ENCODE measurements around the gene MYO3A.

The MYO3A gene, protein sequence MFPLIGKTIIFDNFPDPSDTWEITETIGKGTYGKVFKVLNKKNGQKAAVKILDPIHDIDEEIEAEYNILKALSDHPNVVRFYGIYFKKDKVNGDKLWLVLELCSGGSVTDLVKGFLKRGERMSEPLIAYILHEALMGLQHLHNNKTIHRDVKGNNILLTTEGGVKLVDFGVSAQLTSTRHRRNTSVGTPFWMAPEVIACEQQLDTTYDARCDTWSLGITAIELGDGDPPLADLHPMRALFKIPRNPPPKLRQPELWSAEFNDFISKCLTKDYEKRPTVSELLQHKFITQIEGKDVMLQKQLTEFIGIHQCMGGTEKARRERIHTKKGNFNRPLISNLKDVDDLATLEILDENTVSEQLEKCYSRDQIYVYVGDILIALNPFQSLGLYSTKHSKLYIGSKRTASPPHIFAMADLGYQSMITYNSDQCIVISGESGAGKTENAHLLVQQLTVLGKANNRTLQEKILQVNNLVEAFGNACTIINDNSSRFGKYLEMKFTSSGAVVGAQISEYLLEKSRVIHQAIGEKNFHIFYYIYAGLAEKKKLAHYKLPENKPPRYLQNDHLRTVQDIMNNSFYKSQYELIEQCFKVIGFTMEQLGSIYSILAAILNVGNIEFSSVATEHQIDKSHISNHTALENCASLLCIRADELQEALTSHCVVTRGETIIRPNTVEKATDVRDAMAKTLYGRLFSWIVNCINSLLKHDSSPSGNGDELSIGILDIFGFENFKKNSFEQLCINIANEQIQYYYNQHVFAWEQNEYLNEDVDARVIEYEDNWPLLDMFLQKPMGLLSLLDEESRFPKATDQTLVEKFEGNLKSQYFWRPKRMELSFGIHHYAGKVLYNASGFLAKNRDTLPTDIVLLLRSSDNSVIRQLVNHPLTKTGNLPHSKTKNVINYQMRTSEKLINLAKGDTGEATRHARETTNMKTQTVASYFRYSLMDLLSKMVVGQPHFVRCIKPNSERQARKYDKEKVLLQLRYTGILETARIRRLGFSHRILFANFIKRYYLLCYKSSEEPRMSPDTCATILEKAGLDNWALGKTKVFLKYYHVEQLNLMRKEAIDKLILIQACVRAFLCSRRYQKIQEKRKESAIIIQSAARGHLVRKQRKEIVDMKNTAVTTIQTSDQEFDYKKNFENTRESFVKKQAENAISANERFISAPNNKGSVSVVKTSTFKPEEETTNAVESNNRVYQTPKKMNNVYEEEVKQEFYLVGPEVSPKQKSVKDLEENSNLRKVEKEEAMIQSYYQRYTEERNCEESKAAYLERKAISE (N-terminal part only)

DNA sequence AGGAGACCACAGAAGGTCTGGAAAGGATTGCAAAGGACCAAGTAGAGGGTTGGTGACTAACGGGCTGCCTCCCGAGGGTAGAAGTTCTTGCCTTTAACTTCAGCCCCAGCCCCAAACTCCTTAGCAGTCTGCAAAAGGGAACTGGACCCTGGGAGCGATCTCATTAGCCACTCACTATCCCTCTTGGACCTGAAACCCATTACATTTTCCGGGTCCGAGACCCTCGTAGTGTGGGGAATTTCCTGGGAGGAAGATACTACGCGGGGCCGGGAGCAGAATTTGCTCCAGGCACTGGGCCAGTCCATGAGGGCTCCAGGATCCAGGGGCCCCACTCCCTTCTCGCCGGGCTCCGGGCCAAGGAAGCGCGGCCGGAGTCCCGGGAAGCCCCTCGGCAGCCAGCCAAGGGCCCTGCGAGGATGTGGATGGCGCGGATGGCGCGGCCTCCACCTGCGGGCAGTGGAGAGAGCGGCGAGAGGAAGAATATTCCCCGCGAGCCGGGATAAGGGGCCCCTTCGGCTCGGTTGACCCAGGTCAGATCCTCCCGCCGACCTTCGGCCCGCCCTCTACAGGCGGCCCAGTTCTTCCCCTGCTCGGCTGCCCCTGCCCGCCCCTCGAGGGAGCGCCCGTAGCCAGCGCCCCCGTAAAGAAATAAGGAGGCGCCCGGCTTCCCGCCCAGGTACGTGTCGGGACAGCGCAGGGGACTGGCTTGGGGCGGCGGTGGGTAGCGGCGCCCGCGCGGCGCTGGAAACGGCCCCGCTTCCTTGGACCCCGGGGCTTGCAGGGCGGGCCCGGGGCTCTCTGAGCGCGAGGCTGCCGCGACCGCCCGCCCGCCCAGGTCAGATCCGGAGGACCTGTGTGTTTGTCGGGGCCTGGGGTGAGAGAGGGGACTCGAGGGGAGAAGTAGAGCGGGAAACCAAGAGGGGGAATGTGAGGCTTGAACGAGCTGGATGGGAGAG, at the start of gene MYO3A:
TSS of gene MYO3A (plus strand) at position 577 of the 956 bp plus-strand sequence. CDS start 17,882 bp downstream, outside the sequence.
- no peak for DNase-seq

DNA sequence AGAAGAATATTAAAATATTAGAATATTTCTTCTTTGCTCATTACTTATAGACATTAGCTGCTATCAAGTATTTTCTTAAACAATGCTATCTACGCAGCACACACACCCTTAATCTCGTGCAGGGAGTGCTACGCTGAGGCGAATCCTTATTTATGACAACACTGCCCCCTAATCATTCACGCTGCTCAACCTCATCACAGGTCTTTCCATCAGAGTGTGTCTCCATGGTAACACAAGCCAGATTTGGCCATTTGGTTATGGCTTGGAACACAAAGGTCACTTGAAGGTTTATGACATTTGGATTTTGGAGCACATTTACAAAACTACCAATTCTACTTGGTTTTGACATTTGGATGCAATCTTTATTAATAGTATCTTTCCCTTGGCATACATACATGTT, 45.4 kb upstream of the MYO3A start:
- no peak for DNase-seq

DNA sequence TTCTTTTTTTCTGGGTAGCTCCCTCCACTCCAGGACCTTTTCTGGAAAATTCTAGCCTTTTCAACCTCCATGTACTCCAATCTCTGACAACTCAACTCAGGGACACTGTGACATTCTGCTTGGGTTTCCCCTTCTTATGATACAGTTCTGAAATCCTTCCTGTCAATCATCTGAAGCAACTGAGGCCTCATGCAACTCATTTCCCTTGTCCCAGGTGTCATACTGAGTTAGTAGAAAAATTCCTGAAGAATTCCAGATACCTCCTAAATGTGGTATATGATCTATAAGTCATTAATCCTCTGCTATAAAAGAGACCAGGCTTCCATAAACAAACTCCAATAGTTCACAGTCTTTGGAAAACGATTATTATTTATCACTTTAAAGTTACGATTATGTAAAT, 43.0 kb upstream of the MYO3A start:
- DNase-seq: no peak

- DNase-seq: no peak
Observed at GRCh38 chr10:25895856-25896255, 38.2 kb upstream of the MYO3A start.

GRCh38 chr10:25896421-25896820, 37.6 kb upstream of the MYO3A start:
- no peak for DNase-seq

DNA sequence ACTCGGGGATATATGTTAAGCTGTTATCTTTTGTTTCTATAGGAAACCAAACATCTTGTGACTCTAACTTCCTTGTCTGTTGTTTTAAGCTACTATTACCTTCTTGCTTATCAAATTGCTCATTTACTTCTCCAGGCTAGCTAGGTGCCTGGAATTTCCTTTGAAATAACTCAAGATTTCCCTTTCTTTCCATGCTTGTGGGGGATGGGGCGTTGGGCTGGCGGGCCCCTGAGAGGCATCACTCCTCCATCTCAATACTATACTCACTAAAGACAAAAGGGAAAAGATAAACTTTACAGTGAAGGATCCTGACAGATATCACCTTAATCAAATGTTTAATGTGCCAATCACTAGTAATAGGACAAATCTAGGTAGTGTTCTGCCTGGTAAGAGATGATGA, 34.7 kb upstream of the MYO3A start:
- no peak for DNase-seq

- no peak for DNase-seq
Observed at GRCh38 chr10:25901199-25901598, 32.8 kb upstream of the MYO3A start.

DNA sequence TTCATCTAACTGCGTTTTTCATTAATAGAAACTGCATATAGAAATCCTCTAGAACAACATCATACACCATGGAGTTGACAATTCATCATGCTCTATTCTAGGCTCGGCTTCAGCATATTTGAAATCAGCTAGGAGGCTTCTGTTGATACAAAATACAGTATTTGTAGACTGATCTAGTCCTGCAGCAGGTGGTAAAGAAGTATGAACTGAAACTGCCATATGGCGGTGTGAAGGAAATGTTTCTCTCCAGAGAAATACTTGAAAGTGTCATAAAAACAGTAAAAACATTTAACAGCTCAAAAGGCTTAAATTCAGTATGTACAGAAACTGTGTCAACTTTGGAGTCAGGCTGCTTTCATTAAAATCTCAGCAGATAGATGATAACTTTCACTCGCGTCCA, 32.0 kb upstream of the MYO3A start:
- no peak for DNase-seq

- DNase-seq: no peak
Observed at GRCh38 chr10:25907261-25907660, 26.8 kb upstream of the MYO3A start.

DNA sequence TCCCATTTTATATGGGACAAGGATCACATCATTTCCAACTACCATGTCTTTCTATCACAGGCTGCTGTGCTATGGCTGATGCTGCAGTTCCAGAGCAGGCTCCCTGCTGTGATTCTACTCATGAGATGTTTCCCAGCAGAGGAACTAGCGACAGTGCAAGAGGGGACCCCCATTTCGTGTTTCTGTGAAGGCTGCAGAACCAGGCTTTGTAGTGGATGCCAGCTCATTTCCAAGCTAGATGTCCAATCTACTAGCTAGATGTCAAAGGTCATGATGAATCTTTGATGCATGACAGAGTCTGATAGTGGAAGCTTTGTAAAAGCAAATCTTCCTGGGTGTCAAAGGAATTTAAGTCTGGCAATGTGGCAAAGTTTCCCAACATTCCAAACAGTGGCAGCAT, 21.2 kb upstream of the MYO3A start:
- no peak for DNase-seq

DNA sequence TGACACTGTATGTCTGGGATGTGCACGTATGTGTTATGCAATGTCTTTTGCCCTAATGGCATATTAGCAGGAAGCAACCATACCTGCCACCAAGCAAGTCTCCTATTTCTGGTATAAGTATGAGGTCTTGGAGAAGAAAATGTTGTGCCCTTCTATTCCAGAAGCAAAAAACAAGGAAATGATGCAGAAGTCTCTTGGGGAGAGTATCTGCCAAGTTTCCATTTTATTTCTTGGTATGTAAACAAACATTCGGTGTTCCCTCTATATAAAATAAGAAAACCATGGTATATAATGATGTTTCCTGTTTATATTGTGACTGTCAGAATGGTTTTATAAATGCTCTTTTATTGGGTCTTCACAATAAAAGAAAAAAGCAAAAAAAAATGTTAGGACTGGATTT, 19.3 kb upstream of the MYO3A start:
- DNase-seq: no peak

- DNase-seq: no peak
Observed at GRCh38 chr10:25934621-25935139, 651 bp downstream of the MYO3A start.

DNA sequence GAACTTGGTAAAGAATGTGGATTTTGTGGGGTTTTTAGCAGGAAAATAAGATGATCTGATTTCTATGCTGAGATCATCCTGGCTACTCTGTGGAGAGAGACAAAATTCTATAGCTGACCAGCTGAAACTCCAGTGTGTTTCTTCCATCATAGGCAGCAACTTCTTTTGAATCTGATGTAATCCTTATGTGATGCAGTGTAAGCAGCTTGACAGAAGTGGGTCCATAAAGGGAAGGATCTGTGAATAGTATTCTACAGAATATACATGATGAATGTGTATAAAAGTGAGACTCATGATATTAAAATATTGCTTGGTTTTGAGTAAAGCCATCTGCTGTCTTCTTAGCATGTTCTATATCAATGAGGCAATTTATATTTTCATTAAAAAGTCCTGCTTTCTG, 4.4 kb downstream of the MYO3A start:
- no peak for DNase-seq

GRCh38 chr10:25944771-25945170, 10.7 kb downstream of the MYO3A start:
- no peak for DNase-seq

DNA sequence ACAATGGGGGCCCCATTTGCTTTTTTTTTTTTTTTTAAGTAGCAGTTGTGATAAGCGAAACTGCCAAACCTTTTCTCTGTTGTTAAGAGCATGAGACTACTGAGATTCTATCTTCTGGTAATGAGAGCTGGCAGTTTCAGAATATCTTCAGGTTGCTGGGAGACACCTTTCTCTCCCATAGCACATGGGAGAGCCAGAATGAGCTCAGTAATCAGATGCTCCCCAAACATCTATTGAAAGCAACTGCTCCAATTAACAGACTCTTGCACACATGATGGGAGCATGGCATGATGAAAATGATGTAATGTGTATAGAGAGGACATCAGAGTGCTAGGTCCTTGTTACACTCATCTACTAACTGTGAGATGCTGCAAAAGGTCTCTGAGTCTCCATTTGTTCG, 18.8 kb downstream of the MYO3A start:
- no peak for DNase-seq

DNA sequence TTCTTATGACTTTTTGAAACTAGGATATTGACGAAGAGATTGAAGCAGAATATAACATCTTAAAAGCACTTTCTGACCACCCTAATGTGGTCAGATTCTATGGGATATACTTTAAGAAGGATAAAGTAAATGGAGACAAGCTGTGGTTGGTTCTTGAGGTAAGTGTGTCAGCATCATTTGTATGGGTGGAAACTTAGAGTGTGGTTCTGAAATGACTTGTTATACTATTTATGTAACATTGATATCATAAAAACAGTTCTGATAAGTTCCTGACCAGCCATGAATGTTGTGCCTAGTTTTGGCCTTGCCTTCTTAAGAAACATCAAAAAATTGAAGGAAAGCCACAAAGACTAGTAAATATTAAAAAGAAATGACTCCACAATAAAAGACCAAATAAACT, 20.8 kb downstream of the MYO3A start:
- no peak for DNase-seq

- no peak for DNase-seq
Observed at GRCh38 chr10:25959540-25960232, 25.7 kb downstream of the MYO3A start.

GRCh38 chr10:25965584-25965983, 31.6 kb downstream of the MYO3A start:
- no peak for DNase-seq

DNA sequence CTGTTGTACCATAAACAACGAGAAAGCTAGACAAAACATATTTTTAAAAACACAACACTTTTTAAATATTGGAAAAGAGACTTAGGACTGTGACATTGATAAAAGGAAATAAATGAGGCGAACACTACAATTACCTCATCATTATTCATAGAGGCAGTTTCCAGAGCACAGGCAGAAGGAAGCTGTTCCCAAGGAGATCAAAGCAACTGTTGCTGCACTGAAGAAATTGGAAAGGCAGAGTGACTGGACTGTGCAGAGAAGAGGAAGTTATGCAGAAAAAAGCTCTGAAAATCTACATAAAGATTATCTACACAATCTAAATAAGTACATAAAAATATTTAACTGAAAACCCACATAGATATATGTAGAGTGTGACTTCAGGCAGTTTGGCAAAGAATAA, 32.8 kb downstream of the MYO3A start:
- DNase-seq: no peak

GRCh38 chr10:25972631-25973030, 38.6 kb downstream of the MYO3A start:
- DNase-seq: no peak

DNA sequence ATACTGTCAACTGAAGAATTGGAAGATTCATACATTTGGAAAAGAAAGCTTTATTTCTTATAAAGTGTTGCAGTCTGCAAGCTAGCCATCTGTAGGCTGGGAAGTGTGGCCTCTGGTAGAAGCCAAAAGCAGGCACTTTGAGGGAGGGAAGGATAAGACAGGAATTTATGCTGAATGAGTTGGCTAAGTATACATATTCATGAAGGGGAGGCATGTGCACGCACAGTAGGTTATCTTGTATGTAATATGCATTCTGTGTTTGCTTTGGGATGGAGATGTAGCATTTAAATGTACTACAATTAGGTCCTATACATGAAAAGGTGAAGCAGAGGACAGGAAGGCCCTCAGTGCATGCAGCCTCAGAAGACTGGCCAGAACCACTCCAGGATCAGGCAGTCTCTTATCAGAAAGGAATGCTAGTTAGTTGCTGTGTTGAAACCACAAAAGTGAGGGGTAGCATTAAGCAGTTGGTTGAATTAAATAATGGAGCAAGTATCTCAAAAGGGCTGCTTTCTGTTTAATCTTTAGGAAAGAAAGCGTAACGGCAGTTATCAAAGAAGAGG, 40.9 kb downstream of the MYO3A start:
- no peak for DNase-seq

Data from stimulated activated naive CD4-positive, alpha-beta T cell treated with Interleukin-2 at 50 U/mL for 16 hours (primary cell).